ENCODE results near the gene STRN3. TPM values are rescaled to one million over a fixed set of nuclear protein-coding genes. Genes with fewer than 3 reads are reported as not detected.
"Not testable (repeated sequence)": the region's sequence is repeated elsewhere in the genome, so short reads cannot be mapped to it uniquely, and the experiment has no call there.

The STRN3 gene
- total RNA-seq, 4 donors from 2014 or later = 11.6 to 47.7 (median 38.9) TPM

DNA sequence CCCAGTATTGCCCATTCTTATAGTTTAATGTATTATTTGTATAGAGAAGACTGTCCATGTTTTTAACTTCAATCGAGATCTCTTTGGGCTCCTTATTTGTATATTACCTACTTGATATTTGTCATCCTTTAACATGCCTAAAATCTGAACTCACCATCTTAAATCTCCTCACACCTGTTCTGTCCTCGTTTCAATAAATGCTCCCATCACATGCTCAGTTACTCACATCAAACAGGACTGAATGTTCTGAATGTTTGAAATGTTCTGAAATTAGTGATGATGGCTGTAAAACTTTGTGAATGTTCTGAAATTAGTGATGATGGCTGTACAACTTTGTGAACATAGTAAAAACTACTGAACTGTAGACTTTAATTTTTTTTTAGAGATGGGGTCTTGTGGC lies 117.4 kb downstream of the STRN3 start:
- Histone ChIP-seq H3K4me3 (no peak overlapping the region), H3K4me1 (no peaks in the 10 kb centered on the region), H3K9me3 (no peaks in the 10 kb centered on the region), H3K27me3 (no peaks in the 10 kb centered on the region), H3K36me3 (peaks cover 0 to 83% (median 6%) of the 10 kb centered on the region in 3 donors), H3K27ac (no peak overlapping the region)
- TF ChIP-seq, protein P1, sequence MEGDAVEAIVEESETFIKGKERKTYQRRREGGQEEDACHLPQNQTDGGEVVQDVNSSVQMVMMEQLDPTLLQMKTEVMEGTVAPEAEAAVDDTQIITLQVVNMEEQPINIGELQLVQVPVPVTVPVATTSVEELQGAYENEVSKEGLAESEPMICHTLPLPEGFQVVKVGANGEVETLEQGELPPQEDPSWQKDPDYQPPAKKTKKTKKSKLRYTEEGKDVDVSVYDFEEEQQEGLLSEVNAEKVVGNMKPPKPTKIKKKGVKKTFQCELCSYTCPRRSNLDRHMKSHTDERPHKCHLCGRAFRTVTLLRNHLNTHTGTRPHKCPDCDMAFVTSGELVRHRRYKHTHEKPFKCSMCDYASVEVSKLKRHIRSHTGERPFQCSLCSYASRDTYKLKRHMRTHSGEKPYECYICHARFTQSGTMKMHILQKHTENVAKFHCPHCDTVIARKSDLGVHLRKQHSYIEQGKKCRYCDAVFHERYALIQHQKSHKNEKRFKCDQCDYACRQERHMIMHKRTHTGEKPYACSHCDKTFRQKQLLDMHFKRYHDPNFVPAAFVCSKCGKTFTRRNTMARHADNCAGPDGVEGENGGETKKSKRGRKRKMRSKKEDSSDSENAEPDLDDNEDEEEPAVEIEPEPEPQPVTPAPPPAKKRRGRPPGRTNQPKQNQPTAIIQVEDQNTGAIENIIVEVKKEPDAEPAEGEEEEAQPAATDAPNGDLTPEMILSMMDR (IDR thresholded peaks at IDR 0.05) = no peak
- no peak for TF ChIP-seq POLR2A (IDR thresholded peaks at IDR 0.05)
- 76 to 86% methylated on average over 2 of the region's 2 CpGs for WGBS, 2 donors
- no peak for DNase-seq
- intact Hi-C loops (cut with DNase I) = no loop called here

DNA sequence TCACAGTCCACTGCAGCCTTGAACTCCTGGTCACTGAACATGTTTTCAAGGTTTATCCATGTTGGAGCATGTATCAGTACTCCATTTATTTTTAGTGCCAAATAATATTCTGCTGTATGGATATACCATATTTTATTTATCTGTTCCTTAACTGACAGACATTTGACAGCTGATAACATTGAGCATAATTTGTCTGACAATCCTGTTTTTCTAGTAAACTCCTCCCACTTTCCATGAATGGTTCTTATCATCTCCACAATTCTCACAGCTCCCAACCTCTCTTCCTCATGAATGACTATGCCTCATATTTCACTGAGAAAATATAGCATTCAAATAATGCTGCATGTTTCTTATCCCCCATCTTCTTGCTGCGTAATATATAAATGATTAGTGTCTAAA lies 118.5 kb downstream of the STRN3 start:
- no peak for DNase-seq
- TF ChIP-seq POLR2A (IDR thresholded peaks at IDR 0.05) = no peak
- TF ChIP-seq, protein P1 (IDR thresholded peaks at IDR 0.05) = no peak
- WGBS, 2 donors = 95 to 96% methylated on average over 1 of the region's 1 CpG
- H3K27ac ChIP-seq = no peak overlapping the region
- no peaks in the 10 kb centered on the region for H3K9me3 ChIP-seq
- H3K4me1 ChIP-seq = no peaks in the 10 kb centered on the region
- no peaks in the 10 kb centered on the region for H3K27me3 ChIP-seq
- H3K4me3 ChIP-seq = no peak overlapping the region
- intact Hi-C loops (cut with DNase I) = no loop called here
- H3K36me3 ChIP-seq = peaks cover 0 to 92% (median 6%) of the 10 kb centered on the region in 3 donors

DNA sequence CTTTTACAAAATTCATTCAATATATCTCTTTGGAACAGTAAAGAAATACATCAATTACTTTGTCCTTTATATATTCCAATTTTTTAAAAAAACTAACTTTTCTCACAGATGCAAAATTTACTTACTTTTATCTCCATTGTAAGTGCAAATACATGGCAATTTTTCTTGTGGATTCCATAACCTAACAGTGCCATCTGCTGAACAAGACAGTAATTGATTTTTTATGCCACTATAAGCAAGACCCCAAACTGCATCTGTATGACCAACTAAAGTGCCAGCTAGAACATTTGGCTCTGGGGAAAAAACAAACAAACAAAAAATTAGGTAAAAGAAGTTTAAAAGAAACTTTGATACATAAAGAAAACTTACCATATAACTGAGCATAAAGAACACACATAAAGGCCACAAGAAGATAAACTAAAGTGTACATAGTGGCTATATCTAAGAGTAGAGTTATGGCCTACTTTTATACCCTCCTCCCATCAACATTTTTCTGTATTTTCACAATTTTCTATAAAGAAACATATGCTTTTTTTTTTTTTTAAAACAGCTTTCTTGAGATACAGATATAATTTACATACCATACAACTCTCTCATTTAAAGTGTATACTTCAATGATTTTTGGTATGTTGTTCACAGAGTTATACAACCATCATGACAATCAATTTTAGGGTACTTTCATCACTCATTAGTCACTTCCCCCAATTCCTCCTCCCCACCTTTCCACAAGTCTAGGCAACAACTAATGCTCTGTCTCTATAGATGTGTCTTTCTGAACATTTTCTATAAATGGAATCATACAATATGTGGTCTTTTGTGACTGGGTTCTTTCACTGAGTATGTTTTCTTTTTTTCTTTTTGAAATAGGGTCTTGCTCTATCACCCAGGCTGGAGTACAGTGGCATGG lies 119.2 kb downstream of the STRN3 start:
- H3K27me3 ChIP-seq = no peaks in the 10 kb centered on the region
- intact Hi-C loops (cut with DNase I) = no loop called here
- H3K36me3 ChIP-seq = peaks cover 0 to 94% (median 6%) of the 10 kb centered on the region in 3 donors
- DNase-seq = no peak
- H3K4me1 ChIP-seq = no peaks in the 10 kb centered on the region
- no peak overlapping the region for H3K4me3 ChIP-seq
- no peaks in the 10 kb centered on the region for H3K9me3 ChIP-seq
- no peak for TF ChIP-seq POLR2A (IDR thresholded peaks at IDR 0.05)
- TF ChIP-seq, protein P1 (IDR thresholded peaks at IDR 0.05) = no peak
- H3K27ac ChIP-seq = no peak overlapping the region

GRCh38 chr14:30903285-30904124 lies 122.7 kb downstream of the STRN3 start:
- DNase-seq = no peak
- H3K4me3 ChIP-seq = no peak overlapping the region
- peaks cover 0 to 88% (median 6%) of the 10 kb centered on the region in 3 donors for H3K36me3 ChIP-seq
- intact Hi-C loops (cut with DNase I) = no loop called here
- H3K9me3 ChIP-seq = no peaks in the 10 kb centered on the region
- WGBS, 2 donors = 99 to 100% methylated on average over 2 of the region's 2 CpGs
- H3K27me3 ChIP-seq = no peaks in the 10 kb centered on the region
- TF ChIP-seq, protein P1 (IDR thresholded peaks at IDR 0.05) = no peak
- no peak for TF ChIP-seq POLR2A (IDR thresholded peaks at IDR 0.05)
- H3K4me1 ChIP-seq = no peaks in the 10 kb centered on the region
- no peak overlapping the region for H3K27ac ChIP-seq

GRCh38 chr14:30897121-30897520 lies 129.1 kb downstream of the STRN3 start:
- DNase-seq; H3K27ac ChIP-seq; H3K4me3 ChIP-seq; H3K4me1 ChIP-seq; H3K27me3 ChIP-seq; intact Hi-C loops (cut with DNase I); H3K9me3 ChIP-seq: not testable (repeated sequence)
- peaks cover 0 to 71% (median 0%) of the 10 kb centered on the region in 3 donors for H3K36me3 ChIP-seq
- 70 to 72% methylated on average over 2 to 3 of the region's 3 CpGs for WGBS, 2 donors

All from esophagus squamous epithelium (tissue), 5 donors.